T follicular helper cell (primary cell): ENCODE results near the gene SPOCK2.
A peak's percentile ranks its signal among the peaks of the same experiment; 100 is the strongest.
"Not testable (repeated sequence)": the region's sequence is repeated elsewhere in the genome, so short reads cannot be mapped to it uniquely, and the experiment has no call there.

Experiments
- DNase-seq: peaks from one replicate; pipeline ENCODE4 v3.0.0-alpha.2; 2020; ENCODE audit warnings: low read depth

The SPOCK2 gene

GRCh38 chr10:72108004-72108370, 19.6 kb upstream of the SPOCK2 start:
- DNase-seq, result not testable (repeated sequence)

- DNase-seq, result peak; percentile 28
These were observed 19.1 kb upstream of the SPOCK2 start for GRCh38 chr10:72107325-72108003.

GRCh38 chr10:72106896-72107295, 18.5 kb upstream of the SPOCK2 start:
- no peak for DNase-seq

GRCh38 chr10:72106154-72106849, 18.0 kb upstream of the SPOCK2 start:
- no peak for DNase-seq

- DNase-seq, result no peak
These were observed 17.4 kb upstream of the SPOCK2 start for GRCh38 chr10:72105710-72106109.

GRCh38 chr10:72105098-72105475, 16.7 kb upstream of the SPOCK2 start:
- no peak for DNase-seq

GRCh38 chr10:72104472-72105097, 16.2 kb upstream of the SPOCK2 start:
- no peak for DNase-seq

- DNase-seq, result no peak
These were observed 11.2 kb upstream of the SPOCK2 start for GRCh38 chr10:72099600-72099921.

GRCh38 chr10:72098836-72099599, 10.7 kb upstream of the SPOCK2 start:
- DNase-seq, result no peak

GRCh38 chr10:72098301-72098835, 10.0 kb upstream of the SPOCK2 start:
- DNase-seq, result no peak

- DNase-seq, result no peak
These were observed 9.3 kb upstream of the SPOCK2 start for GRCh38 chr10:72097448-72098300.

- DNase-seq, result no peak
These were observed 8.0 kb upstream of the SPOCK2 start for GRCh38 chr10:72096115-72097000.

GRCh38 chr10:72095195-72095594, 6.8 kb upstream of the SPOCK2 start:
- DNase-seq, result no peak

GRCh38 chr10:72094574-72094973, 6.2 kb upstream of the SPOCK2 start:
- DNase-seq, result no peak

GRCh38 chr10:72093450-72093849, 5.1 kb upstream of the SPOCK2 start:
- DNase-seq, result no peak

GRCh38 chr10:72092987-72093386, 4.6 kb upstream of the SPOCK2 start:
- DNase-seq, result no peak

GRCh38 chr10:72092171-72092924, 4.0 kb upstream of the SPOCK2 start:
- DNase-seq, result no peak

GRCh38 chr10:72090326-72090725, 2.0 kb upstream of the SPOCK2 start:
- no peak for DNase-seq

GRCh38 chr10:72089618-72090017, 1.3 kb upstream of the SPOCK2 start:
- no peak for DNase-seq
